HEK293 (cell line): ENCODE measurements around the gene MTFMT.

ENCODE experiments used
- ZBTB8A ChIP-seq: fragments of 450-650 bp; formaldehyde crosslinking; IDR thresholded peaks from 2 replicates; pipeline ENCODE4 v1.5.1; 2016; ENCODE audit warnings: missing biosample characterization, missing genetic modification characterization
- ZNF138 ChIP-seq: fragments of 450-650 bp; formaldehyde crosslinking; IDR thresholded peaks from 2 replicates; pipeline ENCODE4 v1.5.1; 2016; ENCODE audit warnings: missing biosample characterization, missing genetic modification characterization, borderline replicate concordance
- ZNF274 ChIP-seq, 2 experiments: fragments of 200-500 bp in 1 of 2; fragments of 450-650 bp in 1 of 2; sonication (Bioruptor generic) in 1 of 2; formaldehyde crosslinking in 1 of 2; IDR thresholded peaks; 2 replicates each; pipeline versions ENCODE4 v1.5.1 to v1.6.1; 2014 to 2016; ENCODE audit warnings: borderline replicate concordance in 1 of 2, inconsistent platforms in 1 of 2, low read length in 1 of 2, missing biosample characterization in 1 of 2, missing genetic modification characterization in 1 of 2
- ZNF394 ChIP-seq: fragments of 450-650 bp; formaldehyde crosslinking; IDR thresholded peaks from 2 replicates; pipeline ENCODE4 v1.5.1; 2016; ENCODE audit warnings: missing biosample characterization, missing genetic modification characterization, mild to moderate bottlenecking, moderate library complexity, borderline replicate concordance
- ZNF404 ChIP-seq: fragments of 450-650 bp; formaldehyde crosslinking; IDR thresholded peaks from 2 replicates; pipeline ENCODE4 v1.5.1; 2017; ENCODE audit warnings: missing biosample characterization, missing genetic modification characterization
- ZNF623 ChIP-seq: fragments of 450-650 bp; formaldehyde crosslinking; IDR thresholded peaks from 2 replicates; pipeline ENCODE4 v1.5.1; 2016; ENCODE audit warnings: missing biosample characterization, missing genetic modification characterization
- TF ChIP-seq, protein P1 (sequence below): fragments of 450-650 bp; formaldehyde crosslinking; IDR thresholded peaks from 2 replicates; pipeline ENCODE4 v1.5.1; 2016; ENCODE audit warnings: missing biosample characterization, missing genetic modification characterization
- TF ChIP-seq, protein P2 (sequence below): fragments of 450-650 bp; formaldehyde crosslinking; IDR thresholded peaks from 2 replicates; pipeline ENCODE4 v1.5.1; 2016; ENCODE audit warnings: missing biosample characterization, missing genetic modification characterization
- TF ChIP-seq, protein P3 (sequence below): fragments of 450-650 bp; formaldehyde crosslinking; IDR thresholded peaks from 2 replicates; pipeline ENCODE4 v1.5.1; 2016; ENCODE audit warnings: missing biosample characterization, missing genetic modification characterization
- TF ChIP-seq, protein P4 (sequence below): sonication (generic); formaldehyde crosslinking; IDR thresholded peaks from 2 replicates; pipeline ENCODE4 v1.8.1; 2022; ENCODE audit warnings: mild to moderate bottlenecking, moderate library complexity, missing genetic modification reagents

DNA sequence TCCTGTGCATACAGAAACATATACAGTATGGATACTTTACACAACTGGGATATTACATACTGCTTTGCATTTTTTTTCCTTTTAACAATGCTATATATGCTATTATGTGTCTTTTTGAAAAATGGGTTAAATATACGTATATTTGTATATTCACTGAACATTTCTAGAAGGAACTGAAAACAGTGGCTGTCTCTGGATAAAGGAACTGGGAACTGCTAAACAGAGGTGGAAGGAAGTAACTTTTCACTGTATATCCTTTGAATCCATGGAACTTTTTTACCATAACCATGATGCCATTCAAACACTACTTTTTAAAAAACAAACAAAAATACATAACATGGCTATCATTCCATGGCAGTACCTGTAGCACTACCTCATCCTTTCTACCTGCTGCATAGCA, 1.8 kb downstream of the MTFMT start:
- TF ChIP-seq, protein P1, sequence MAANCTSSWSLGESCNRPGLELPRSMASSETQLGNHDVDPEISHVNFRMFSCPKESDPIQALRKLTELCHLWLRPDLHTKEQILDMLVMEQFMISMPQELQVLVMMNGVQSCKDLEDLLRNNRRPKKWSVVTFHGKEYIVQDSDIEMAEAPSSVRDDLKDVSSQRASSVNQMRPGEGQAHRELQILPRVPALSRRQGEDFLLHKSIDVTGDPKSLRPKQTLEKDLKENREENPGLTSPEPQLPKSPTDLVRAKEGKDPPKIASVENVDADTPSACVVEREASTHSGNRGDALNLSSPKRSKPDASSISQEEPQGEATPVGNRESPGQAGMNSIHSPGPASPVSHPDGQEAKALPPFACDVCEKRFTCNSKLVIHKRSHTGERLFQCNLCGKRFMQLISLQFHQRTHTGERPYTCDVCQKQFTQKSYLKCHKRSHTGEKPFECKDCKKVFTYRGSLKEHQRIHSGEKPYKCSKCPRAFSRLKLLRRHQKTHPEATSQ (tag by site-specific recombination), result no peak
- TF ChIP-seq, protein P2, sequence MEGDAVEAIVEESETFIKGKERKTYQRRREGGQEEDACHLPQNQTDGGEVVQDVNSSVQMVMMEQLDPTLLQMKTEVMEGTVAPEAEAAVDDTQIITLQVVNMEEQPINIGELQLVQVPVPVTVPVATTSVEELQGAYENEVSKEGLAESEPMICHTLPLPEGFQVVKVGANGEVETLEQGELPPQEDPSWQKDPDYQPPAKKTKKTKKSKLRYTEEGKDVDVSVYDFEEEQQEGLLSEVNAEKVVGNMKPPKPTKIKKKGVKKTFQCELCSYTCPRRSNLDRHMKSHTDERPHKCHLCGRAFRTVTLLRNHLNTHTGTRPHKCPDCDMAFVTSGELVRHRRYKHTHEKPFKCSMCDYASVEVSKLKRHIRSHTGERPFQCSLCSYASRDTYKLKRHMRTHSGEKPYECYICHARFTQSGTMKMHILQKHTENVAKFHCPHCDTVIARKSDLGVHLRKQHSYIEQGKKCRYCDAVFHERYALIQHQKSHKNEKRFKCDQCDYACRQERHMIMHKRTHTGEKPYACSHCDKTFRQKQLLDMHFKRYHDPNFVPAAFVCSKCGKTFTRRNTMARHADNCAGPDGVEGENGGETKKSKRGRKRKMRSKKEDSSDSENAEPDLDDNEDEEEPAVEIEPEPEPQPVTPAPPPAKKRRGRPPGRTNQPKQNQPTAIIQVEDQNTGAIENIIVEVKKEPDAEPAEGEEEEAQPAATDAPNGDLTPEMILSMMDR (tag by site-specific recombination), result no peak
- no peak for TF ChIP-seq ZBTB8A (tag by site-specific recombination)
- no peak for TF ChIP-seq ZNF623 (tag by site-specific recombination)
- no peak for TF ChIP-seq ZNF274 (IDR thresholded peaks at IDR 0.05; ENCODE audit: low read length)
- no peak for TF ChIP-seq ZNF274 (tag by site-specific recombination; IDR thresholded peaks at IDR 0.05; ENCODE audit: borderline replicate concordance)
- TF ChIP-seq ZNF394, result no peak
- TF ChIP-seq, protein P3, sequence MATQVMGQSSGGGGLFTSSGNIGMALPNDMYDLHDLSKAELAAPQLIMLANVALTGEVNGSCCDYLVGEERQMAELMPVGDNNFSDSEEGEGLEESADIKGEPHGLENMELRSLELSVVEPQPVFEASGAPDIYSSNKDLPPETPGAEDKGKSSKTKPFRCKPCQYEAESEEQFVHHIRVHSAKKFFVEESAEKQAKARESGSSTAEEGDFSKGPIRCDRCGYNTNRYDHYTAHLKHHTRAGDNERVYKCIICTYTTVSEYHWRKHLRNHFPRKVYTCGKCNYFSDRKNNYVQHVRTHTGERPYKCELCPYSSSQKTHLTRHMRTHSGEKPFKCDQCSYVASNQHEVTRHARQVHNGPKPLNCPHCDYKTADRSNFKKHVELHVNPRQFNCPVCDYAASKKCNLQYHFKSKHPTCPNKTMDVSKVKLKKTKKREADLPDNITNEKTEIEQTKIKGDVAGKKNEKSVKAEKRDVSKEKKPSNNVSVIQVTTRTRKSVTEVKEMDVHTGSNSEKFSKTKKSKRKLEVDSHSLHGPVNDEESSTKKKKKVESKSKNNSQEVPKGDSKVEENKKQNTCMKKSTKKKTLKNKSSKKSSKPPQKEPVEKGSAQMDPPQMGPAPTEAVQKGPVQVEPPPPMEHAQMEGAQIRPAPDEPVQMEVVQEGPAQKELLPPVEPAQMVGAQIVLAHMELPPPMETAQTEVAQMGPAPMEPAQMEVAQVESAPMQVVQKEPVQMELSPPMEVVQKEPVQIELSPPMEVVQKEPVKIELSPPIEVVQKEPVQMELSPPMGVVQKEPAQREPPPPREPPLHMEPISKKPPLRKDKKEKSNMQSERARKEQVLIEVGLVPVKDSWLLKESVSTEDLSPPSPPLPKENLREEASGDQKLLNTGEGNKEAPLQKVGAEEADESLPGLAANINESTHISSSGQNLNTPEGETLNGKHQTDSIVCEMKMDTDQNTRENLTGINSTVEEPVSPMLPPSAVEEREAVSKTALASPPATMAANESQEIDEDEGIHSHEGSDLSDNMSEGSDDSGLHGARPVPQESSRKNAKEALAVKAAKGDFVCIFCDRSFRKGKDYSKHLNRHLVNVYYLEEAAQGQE (tag by site-specific recombination), result no peak
- no peak for TF ChIP-seq ZNF404 (tag by site-specific recombination)
- no peak for TF ChIP-seq ZNF138 (tag by site-specific recombination)
- TF ChIP-seq, protein P4, sequence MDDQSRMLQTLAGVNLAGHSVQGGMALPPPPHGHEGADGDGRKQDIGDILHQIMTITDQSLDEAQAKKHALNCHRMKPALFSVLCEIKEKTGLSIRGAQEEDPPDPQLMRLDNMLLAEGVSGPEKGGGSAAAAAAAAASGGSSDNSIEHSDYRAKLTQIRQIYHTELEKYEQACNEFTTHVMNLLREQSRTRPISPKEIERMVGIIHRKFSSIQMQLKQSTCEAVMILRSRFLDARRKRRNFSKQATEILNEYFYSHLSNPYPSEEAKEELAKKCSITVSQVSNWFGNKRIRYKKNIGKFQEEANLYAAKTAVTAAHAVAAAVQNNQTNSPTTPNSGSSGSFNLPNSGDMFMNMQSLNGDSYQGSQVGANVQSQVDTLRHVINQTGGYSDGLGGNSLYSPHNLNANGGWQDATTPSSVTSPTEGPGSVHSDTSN (CRISPR knock-in tag), result no peak
